B cell (primary cell): Measurements from ENCODE around the gene DYRK1A. TPM values are rescaled to one million over a fixed set of nuclear protein-coding genes. Genes with fewer than 3 reads are reported as not detected.

ENCODE experiments used
- ATAC-seq: fragments of 200-7000 bp; cut with Tn5 transposase; one replicate; pipeline ENCODE4 v1.10.0; 2021; ENCODE audit warnings: low read depth, mild to moderate bottlenecking, moderate number of reproducible peaks, moderate library complexity
- CTCF ChIA-PET: fragments of 350-600 bp; sonication (Branson Sonifier 250); formaldehyde crosslinking; loops from one replicate; lab custom pipeline; 2021; ENCODE audit warnings: antibody characterized with exemption, inconsistent platforms; lab: Charles Lee
- POLR2A ChIA-PET: fragments of 350-600 bp; sonication (Branson Sonifier 250); formaldehyde crosslinking; loops from one replicate; lab custom pipeline; 2021; ENCODE audit warnings: antibody characterized with exemption; lab: Charles Lee
- DNase-seq: peaks from one replicate; pipeline ENCODE4 v3.0.0; 2013
- H2AFZ ChIP-seq: 2 replicates; pipeline ENCODE4 v1.6.1; 2012; ENCODE audit warnings: mild to moderate bottlenecking, low read depth, low read length; ENCODE audit not compliant: insufficient read depth, poor library complexity, severe bottlenecking
- H3K27ac ChIP-seq, 2 donors: 1 replicate in 1 of 2; 2 replicates in 1 of 2; pipeline ENCODE4 v1.5.1; 2012 to 2013; ENCODE audit warnings: low read length in 2 of 2, mild to moderate bottlenecking in 2 of 2, moderate library complexity in 1 of 2
- H3K27me3 ChIP-seq, 4 experiments: fragments of 200-600 bp in 1 of 4; sonication (generic) in 1 of 4; replicated peaks in 1 of 4; 1 replicate in 2 of 4; 2 replicates in 2 of 4; pipeline versions ENCODE4 v1.6.1 to v1.7.0; 2013 to 2016; ENCODE audit warnings: low read length in 3 of 4, mild to moderate bottlenecking in 2 of 4, mixed read lengths in 1 of 4, moderate library complexity in 1 of 4; ENCODE audit not compliant: insufficient read depth in 4 of 4, control insufficient read depth in 3 of 4; ENCODE audit errors: control extremely low read depth in 1 of 4
- H3K36me3 ChIP-seq, 2 experiments: replicated peaks in 1 of 2; 1 replicate in 1 of 2; 2 replicates in 1 of 2; pipeline versions ENCODE4 v1.6.1 to v1.7.1; 2013; ENCODE audit warnings: low read length in 1 of 2; ENCODE audit not compliant: insufficient read depth in 2 of 2, control insufficient read depth in 1 of 2; ENCODE audit errors: control extremely low read depth in 1 of 2, extremely low read depth in 1 of 2
- H3K4me1 ChIP-seq, 2 donors: fragments of 200-600 bp in 1 of 2; sonication (generic) in 1 of 2; 1 replicate in 1 of 2; 2 replicates in 1 of 2; pipeline versions ENCODE4 v1.5.1 to v1.6.1; 2013 to 2017; ENCODE audit warnings: low read length in 2 of 2; ENCODE audit not compliant: control insufficient read depth in 2 of 2, insufficient read depth in 2 of 2
- H3K4me2 ChIP-seq: replicated peaks from 2 replicates; pipeline ENCODE3; 2012; ENCODE audit warnings: mild to moderate bottlenecking, low read depth, low read length; ENCODE audit not compliant: poor library complexity, severe bottlenecking
- H3K4me3 ChIP-seq, 5 experiments: fragments of 200-600 bp in 1 of 5; sonication (generic) in 1 of 5; 1 replicate in 3 of 5; 2 replicates in 2 of 5; pipeline versions ENCODE4 v1.5.1 to v1.7.0; 2011 to 2016; ENCODE audit warnings: low read length in 4 of 5, mild to moderate bottlenecking in 4 of 5, low read depth in 2 of 5, control low read depth in 1 of 5, moderate library complexity in 1 of 5; ENCODE audit not compliant: insufficient read depth in 1 of 5; ENCODE audit errors: control extremely low read depth in 1 of 5, extremely low read depth in 1 of 5
- H3K79me2 ChIP-seq: fragments of 200-600 bp; sonication (generic); one replicate; pipeline ENCODE4 v1.6.0; 2016; ENCODE audit warnings: low read length; ENCODE audit not compliant: control insufficient read depth, insufficient read depth
- H3K9ac ChIP-seq: fragments of 200-600 bp; sonication (generic); 2 replicates; pipeline ENCODE4 v1.6.1; 2017; ENCODE audit warnings: mild to moderate bottlenecking, low read length, moderate library complexity
- H3K9me3 ChIP-seq, 3 donors: one replicate each; pipeline versions ENCODE4 v1.6.1 to v1.7.1; 2013; ENCODE audit warnings: low read length in 2 of 3; ENCODE audit not compliant: control insufficient read depth in 2 of 3, insufficient read depth in 1 of 3; ENCODE audit errors: control extremely low read depth in 1 of 3
- H4K20me1 ChIP-seq: 2 replicates; pipeline ENCODE4 v1.6.0; 2012; ENCODE audit warnings: mild to moderate bottlenecking, low read length; ENCODE audit not compliant: insufficient read depth, control insufficient read depth, poor library complexity, severe bottlenecking
- H3K27ac Mint-ChIP-seq: one replicate; pipeline ENCODE4 v1.8.0; 2021; ENCODE audit warnings: mixed read lengths
- H3K27me3 Mint-ChIP-seq: one replicate; pipeline ENCODE4 v1.8.0; 2021; ENCODE audit warnings: mixed read lengths
- H3K4me1 Mint-ChIP-seq: one replicate; pipeline ENCODE4 v1.8.0; 2021; ENCODE audit warnings: mixed read lengths
- H3K4me3 Mint-ChIP-seq: one replicate; pipeline ENCODE4 v1.8.0; 2021; ENCODE audit warnings: mixed read lengths
- H3K9me3 Mint-ChIP-seq: one replicate; pipeline ENCODE4 v1.8.0; 2022; ENCODE audit warnings: mixed read lengths; ENCODE audit not compliant: insufficient read depth
- CTCF ChIP-seq: fragments of 200-600 bp; IDR thresholded peaks from one replicate; pipeline ENCODE4 v1.8.0; 2022; ENCODE audit warnings: antibody characterized with exemption, mild to moderate bottlenecking
- EZH2 ChIP-seq: IDR thresholded peaks from 2 replicates; pipeline ENCODE4 v1.6.1; 2012; ENCODE audit warnings: borderline replicate concordance, low read depth, mild to moderate bottlenecking, moderate library complexity, low read length; ENCODE audit not compliant: insufficient read depth, poor library complexity, severe bottlenecking
- WGBS: methylation state at CpG from one replicate; pipeline ENCODE4 v1.1.5; 2013; ENCODE audit warnings: missing lambda C conversion rate; ENCODE audit not compliant: insufficient coverage; 5-methylcytosine and 5-hydroxymethylcytosine counted together
- intact Hi-C: fragments of 100-400 bp; cut with micrococcal nuclease; formaldehyde crosslinking; loops from one replicate; pipeline ENCODE4 v1.10.0; 2022
- polyA plus RNA-seq: library from polyadenylated mRNA; depleted of rRNA; stranded (reverse); fragments of >200 nt; gene quantifications from 2 replicates; pipeline ENCODE4 v1.2.3, GENCODE V29; 2012
- total RNA-seq, 2 donors: library from RNA; stranded (reverse); fragments of 120-200 nt in 1 of 2; gene quantifications; 1 replicate in 1 of 2; 2 replicates in 1 of 2; pipeline versions ENCODE4 v1.2.3 to v1.2.4, GENCODE V29; 2013 to 2022

Gene DYRK1A
- total and polyA plus RNA-seq, 2 donors (not counting 1 experiment from before 2014, with no cell fraction given) = 46.6 to 147 TPM

- H2AFZ ChIP-seq = no peak overlapping the region
- no peak overlapping the region for H3K9ac ChIP-seq
- H3K27me3 ChIP-seq = no peaks in the 10 kb centered on the region
- no peaks in the 10 kb centered on the region for H3K4me1 ChIP-seq
- no peak overlapping the region for H3K27ac ChIP-seq
- peaks cover 0 to 15% (median 2%) of the 10 kb centered on the region in 3 donors for H3K9me3 ChIP-seq
- no peaks in the 10 kb centered on the region for H3K79me2 ChIP-seq
- Mint-ChIP-seq H3K27me3 (peaks cover 12% of the 10 kb centered on the region), H3K27ac (no peak overlapping the region), H3K4me1 (no peaks in the 10 kb centered on the region), H3K4me3 (no peak overlapping the region), H3K9me3 (no peaks in the 10 kb centered on the region)
- DNase-seq (no peak), ATAC-seq (no peak)
- H3K4me3 ChIP-seq = no peak overlapping the region
- TF ChIP-seq EZH2 (no peak), CTCF (no peak)
- H4K20me1 ChIP-seq = no peaks in the 10 kb centered on the region
- POLR2A ChIA-PET = no interaction called here
- no peaks in the 10 kb centered on the region for H3K36me3 ChIP-seq
- intact Hi-C loops = no loop called here
- CTCF ChIA-PET = no interaction called here
- WGBS = 83% methylated on average over 7 of the region's 11 CpGs
- no peak overlapping the region for H3K4me2 ChIP-seq
Measured at GRCh38 chr21:37338671-37339551, 27.7 kb upstream of the DYRK1A start.

GRCh38 chr21:37339552-37339939 lies 27.0 kb upstream of the DYRK1A start:
- Mint-ChIP-seq H3K27me3 (peaks cover 12% of the 10 kb centered on the region), H3K27ac (no peak overlapping the region), H3K4me3 (no peak overlapping the region), H3K4me1 (no peaks in the 10 kb centered on the region), H3K9me3 (no peaks in the 10 kb centered on the region)
- WGBS = no CpG with 5 or more reads among the region's 1 CpG
- no peak overlapping the region for H3K27ac ChIP-seq
- H3K4me1 ChIP-seq = no peaks in the 10 kb centered on the region
- ChIA-PET CTCF (no interaction called here), POLR2A (no interaction called here)
- H3K27me3 ChIP-seq = no peaks in the 10 kb centered on the region
- H3K36me3 ChIP-seq = no peaks in the 10 kb centered on the region
- H4K20me1 ChIP-seq = no peaks in the 10 kb centered on the region
- no peak for DNase-seq
- no peaks in the 10 kb centered on the region for H3K79me2 ChIP-seq
- no peak overlapping the region for H3K4me3 ChIP-seq
- H3K4me2 ChIP-seq = no peak overlapping the region
- no peak overlapping the region for H2AFZ ChIP-seq
- TF ChIP-seq EZH2 (no peak), CTCF (no peak)
- no peak for ATAC-seq
- no peak overlapping the region for H3K9ac ChIP-seq
- intact Hi-C loops = no loop called here
- H3K9me3 ChIP-seq = peaks cover 0 to 15% (median 2%) of the 10 kb centered on the region in 3 donors
